NCI-H2029 (cell line): ENCODE data around the gene NDUFB11.

Experiments
- DNase-seq: peaks from one replicate; lab custom pipeline; 2025; lab: John Stamatoyannopoulos, UW

The NDUFB11 gene

DNA sequence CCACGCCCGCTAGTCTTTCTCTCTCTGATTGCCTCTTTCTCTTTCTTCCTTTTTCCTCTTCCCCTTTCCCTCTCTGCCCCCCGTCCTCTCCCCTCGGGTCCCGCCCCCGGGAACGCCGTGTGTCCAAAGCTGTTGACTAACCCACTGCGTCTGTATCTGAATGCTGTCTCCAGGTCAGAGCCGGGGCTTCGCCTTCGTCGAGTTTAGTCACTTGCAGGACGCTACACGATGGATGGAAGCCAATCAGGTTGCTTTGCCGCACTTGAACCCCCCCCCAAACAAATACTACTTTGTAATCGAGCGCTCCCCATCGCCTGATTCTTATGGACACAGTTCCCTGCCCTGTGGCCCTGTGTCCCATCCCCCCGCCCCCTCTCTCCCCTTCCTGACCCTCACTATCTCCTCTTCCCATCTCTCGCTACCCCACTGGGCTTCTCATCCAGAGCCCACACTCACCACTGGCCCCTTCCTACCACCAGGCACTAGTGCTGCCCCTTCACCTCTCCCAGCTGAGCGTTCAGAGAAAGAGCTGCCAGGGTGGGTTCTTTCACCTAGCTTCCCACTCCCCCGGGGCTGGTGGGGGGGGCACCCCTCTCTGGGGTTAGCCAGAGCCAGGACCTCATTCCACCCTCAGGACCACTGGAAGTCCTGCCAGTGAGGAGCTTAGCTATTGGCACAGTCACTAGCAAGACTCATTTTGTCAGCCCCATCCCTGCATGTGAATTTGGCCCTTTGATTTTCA lies 30.5 kb upstream of the NDUFB11 start:
- no peak for DNase-seq

- DNase-seq, result no peak
Measured at GRCh38 chrX:47174376-47174775, 29.9 kb upstream of the NDUFB11 start.

- no peak for DNase-seq
Measured at GRCh38 chrX:47172971-47173792, 28.7 kb upstream of the NDUFB11 start.

- no peak for DNase-seq
Measured at GRCh38 chrX:47172549-47172948, 28.0 kb upstream of the NDUFB11 start.

DNA sequence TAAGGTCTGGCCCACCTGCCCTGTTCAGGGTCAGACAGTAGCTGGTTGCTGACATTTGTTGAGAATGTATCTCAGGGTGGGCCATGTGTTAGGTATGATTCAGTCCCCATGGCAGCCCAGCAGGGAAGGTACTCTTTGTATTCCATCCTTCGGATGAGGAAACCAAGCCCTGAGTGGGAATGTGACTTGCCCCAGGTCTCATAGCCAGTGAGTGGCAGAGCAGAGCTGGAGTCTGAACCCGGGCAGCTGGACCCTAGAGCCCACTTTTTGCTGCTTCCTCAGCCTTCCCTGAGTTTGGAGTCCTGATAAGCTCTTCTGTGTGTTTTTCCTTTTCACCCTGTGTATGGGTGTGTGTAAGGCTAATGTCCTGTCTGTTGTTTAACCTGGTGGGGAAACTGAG lies 27.5 kb upstream of the NDUFB11 start:
- DNase-seq, result no peak

- DNase-seq, result no peak
Measured at GRCh38 chrX:47170861-47171692, 26.6 kb upstream of the NDUFB11 start.

DNA sequence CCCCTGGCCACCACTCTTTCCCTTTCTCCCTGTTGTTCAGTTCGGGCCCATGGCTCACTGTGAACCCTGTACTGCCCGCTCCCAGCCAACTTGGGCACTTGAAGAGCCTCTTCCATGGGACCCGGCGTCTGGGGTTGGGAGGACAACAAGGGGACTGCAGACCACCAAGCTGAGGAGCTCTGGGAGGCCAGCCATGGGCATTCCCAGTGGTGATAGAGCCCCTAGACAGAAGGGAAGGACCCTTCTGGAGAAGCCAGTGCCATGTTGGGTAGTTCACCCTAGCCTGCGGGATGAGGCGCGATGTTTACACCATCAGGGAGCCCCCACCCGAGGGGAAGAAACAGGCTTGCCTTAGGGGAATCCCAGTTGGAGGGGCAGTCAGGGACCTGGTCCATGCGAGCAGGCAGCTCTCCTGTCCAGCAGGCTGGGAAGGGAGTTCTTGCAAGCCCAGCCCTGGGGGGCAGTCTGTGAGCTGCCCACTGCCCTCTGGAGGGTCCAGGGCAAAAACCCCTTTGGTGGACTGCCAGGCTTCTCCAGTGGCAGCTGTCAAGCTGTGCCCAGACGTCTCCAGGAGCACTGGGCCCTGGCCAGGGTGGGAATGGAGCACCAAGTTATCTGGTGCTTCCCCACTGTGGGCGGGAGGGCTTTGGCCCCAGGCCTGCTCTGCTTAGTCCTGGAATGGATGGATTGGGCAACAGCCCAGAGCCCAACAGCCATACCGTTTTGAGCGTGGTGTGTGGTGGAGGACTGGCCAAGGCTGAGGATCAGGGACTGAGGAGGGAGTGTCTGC lies 25.4 kb upstream of the NDUFB11 start:
- DNase-seq, result no peak

DNA sequence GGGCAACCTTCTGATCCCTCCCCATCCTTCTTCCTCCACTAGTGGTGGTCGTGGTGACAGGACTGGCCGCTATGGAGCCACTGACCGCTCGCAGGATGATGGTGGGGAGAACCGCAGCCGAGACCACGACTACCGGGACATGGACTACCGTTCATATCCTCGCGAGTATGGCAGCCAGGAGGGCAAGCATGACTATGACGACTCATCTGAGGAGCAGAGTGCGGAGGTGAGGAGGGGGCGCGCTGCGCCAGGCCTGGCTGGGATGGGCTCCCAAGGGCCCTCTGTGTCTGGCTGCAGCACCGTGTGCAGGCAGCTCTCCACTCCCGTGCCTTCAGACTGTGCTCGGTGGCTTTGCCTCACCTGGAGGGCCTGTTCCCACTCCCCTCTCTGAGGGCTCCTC lies 24.8 kb upstream of the NDUFB11 start:
- no peak for DNase-seq

GRCh38 chrX:47168495-47169073 lies 24.1 kb upstream of the NDUFB11 start:
- DNase-seq, result no peak

- DNase-seq, result no peak
Measured at GRCh38 chrX:47166126-47166525, 21.6 kb upstream of the NDUFB11 start.

DNA sequence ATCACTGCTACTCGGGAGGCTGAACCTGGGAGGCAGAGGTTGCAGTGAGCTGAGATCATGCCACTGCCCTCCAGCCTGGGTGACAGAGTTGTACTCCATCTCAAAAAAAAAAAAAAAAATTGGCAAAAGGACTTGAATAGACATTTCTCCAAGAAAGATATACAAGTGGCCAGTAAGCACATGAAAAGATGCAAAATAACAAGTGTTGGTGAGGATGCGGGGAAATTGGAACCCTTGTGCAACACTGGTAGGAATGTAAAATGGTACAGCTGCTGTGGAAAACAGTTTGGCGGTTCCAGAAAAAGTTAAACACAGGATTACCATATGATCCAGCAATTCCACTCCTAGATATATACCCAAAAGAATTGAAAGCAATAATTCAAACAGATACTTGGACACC lies 19.9 kb upstream of the NDUFB11 start:
- DNase-seq, result no peak

- DNase-seq, result no peak
Measured at GRCh38 chrX:47162927-47163583, 18.6 kb upstream of the NDUFB11 start.

- DNase-seq, result no peak
Measured at GRCh38 chrX:47160781-47161180, 16.3 kb upstream of the NDUFB11 start.

DNA sequence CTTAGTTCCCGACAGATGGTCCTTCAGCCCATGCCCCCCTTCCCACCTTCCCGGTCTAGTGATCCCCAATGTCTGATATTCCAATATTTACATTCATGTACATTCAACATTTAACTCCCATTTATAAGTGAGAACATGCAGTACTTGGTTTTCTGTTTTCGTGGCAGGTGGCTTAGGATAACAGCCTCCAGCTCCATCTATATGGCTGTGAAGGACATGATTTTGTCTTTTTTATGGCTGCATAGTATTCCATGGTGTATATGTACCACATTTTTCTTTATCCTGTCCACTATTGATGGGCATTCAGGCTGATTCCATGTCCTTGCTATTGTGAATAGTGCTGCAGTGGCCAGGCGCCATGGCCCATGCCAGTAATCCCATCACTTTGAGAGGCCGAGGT lies 14.3 kb upstream of the NDUFB11 start:
- DNase-seq, result no peak

GRCh38 chrX:47158131-47158530 lies 13.6 kb upstream of the NDUFB11 start:
- no peak for DNase-seq

DNA sequence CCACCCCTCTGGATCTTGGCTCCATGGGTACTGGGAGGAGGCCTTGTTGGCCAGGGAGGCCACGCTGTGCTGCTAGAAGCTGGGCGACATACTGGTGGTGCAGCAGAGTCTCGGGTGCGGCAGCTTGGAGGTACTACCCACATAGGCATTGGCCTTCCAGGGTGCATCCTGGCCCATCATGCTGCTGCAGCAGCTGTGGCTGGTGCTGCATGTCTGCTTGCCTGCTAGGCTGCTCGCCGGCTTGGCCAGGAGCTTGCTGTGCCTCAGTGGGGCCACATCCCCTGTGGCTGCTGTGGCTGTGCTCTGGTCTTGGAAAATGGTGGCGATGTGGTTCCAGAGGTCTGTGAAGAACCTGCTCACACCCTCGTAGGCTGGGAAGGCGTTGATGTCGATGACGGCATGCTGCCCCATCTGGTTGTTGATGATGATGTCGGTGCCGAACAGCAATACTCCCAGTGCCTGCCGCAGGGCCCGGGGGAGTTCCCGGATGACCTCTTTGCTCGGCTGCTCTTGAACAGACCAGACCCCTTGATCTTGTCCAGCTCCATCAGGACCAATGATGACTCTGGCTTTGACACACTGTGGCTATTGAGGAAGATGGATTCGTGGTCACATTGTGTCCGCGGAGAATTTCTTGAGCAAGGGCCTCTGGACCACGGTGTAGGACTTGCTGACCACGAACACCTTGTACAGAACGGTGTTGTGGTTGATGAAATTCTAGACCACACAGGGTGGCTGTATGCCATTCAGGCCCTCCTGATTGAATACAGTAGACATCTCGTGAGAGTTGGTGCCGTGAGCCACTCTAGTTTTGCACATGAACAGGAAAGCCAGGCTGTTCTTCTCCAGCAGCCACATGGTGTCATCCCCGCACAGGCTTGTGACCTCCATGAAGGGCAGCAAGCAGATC lies 12.4 kb upstream of the NDUFB11 start:
- DNase-seq, result no peak

DNA sequence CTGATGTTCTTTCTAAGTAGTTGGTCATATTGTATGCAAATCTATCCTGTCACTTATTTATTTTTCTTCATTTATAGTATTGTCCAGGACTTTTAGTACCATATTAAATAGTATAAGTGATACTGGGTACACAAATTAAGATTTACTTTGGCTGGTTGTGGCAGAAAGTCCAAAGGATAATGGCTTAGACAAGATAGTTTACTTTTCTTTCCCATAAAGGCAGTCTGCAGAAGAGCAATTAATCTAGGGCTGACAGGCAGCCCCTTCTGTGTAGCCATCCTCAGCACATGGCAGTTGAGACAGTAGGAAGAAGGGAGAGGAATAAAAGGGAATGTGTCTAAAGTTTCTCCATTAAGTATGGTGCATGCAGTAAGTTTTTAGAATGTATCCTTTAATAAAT lies 6.9 kb upstream of the NDUFB11 start:
- DNase-seq, result no peak

DNA sequence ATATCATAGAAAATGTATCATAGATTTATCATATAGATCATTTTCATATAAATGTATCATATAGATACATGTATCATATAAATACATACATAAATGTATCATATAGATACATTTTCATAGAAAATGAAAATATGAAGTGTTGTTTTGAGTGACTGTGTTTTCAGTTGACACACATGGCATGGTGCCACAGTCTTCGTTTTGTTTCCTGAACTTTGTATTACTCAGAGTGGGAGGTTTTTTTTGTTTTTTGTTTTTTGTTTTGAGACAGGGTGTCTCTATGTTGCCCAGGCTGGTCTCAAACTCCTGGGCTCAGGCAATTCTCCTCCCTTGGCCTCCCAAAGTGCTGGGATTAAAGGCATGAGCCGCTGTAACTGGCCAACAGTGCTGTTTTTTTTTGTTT lies 4.4 kb upstream of the NDUFB11 start:
- DNase-seq, result no peak

DNA sequence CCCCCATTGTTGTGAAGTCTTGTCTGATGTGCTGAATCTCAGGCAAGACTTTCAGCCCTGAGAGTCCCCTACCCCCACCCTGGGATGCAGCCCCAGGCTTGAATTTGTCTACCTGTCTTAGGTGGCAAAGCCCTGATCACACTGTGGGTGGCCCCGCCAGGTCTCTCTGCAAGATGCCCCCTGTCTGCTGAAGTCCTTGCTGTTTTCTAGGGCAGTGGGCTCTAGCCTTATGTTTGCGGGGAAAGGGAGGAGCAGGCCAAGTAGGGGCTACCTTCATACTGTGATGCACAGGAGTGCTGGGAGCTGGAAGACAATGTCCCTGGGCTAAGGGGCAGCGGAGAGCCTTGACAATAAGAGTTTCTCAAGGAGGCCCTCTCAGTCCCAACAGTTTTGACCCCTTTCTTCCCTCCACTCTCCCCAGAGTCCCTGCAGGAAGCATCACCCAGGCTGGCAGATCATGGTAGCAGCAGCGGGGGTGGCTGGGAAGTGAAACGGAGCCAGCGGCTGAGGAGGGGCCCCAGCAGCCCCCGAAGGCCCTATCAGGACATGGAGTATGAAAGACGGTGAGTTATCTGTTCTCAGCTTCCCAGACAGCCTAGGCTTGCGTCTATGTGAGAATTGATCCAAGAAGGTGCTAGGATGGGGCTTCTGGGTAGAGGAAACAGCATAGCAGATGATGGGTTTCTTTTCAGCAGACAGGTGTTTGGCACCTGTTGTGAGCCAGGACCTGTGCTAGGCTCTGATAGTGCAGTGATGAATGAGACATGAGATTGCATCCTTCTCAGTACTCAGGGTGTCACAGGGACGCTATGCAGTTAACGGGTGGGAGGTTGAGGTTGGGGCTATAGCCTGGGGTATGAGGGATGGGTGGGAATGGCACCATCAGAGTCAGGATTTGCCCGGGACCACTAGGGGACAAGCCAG lies 2.7 kb upstream of the NDUFB11 start:
- no peak for DNase-seq
